Small intestine (tissue), 7 donors: ENCODE data around the gene HPS4. TPM values are rescaled to one million over a fixed set of nuclear protein-coding genes. Genes with fewer than 3 reads are reported as not detected.
A peak's percentile ranks its signal among the peaks of the same experiment; 100 is the strongest.

Experiments used
- DNase-seq, 2 donors: peaks; one replicate each; pipeline versions ENCODE4 v3.0.0 to v3.0.0-alpha.2; 2013
- FAIRE-seq: peaks from 2 replicates; lab custom pipeline; 2012; peaks lifted over from hg19 to GRCh38; lab: Jason Lieb, UNC
- H3K27ac ChIP-seq, 3 donors: one replicate each; pipeline ENCODE4 v1.5.1; 2013; ENCODE audit warnings: low read length in 2 of 3, mild to moderate bottlenecking in 2 of 3, control low read depth in 1 of 3, inconsistent platforms in 1 of 3, low read depth in 1 of 3, moderate library complexity in 1 of 3
- H3K27me3 ChIP-seq, 3 donors: one replicate each; pipeline ENCODE4 v1.6.1; 2013; ENCODE audit warnings: low read length in 3 of 3, inconsistent platforms in 1 of 3; ENCODE audit not compliant: control insufficient read depth in 3 of 3, insufficient read depth in 3 of 3
- H3K36me3 ChIP-seq, 3 donors: one replicate each; pipeline ENCODE4 v1.6.1; 2013; ENCODE audit warnings: low read length in 3 of 3, inconsistent platforms in 1 of 3, low read depth in 1 of 3, mild to moderate bottlenecking in 1 of 3, moderate library complexity in 1 of 3; ENCODE audit not compliant: control insufficient read depth in 3 of 3, insufficient read depth in 2 of 3
- H3K4me1 ChIP-seq, 3 donors: one replicate each; pipeline ENCODE4 v1.6.1; 2013; ENCODE audit warnings: low read length in 2 of 3, inconsistent platforms in 1 of 3, low read depth in 1 of 3, mild to moderate bottlenecking in 1 of 3, moderate library complexity in 1 of 3; ENCODE audit not compliant: control insufficient read depth in 3 of 3, insufficient read depth in 2 of 3
- H3K4me3 ChIP-seq, 3 donors: one replicate each; pipeline ENCODE4 v1.5.1; 2013; ENCODE audit warnings: low read length in 3 of 3, control low read depth in 1 of 3, inconsistent platforms in 1 of 3, low read depth in 1 of 3, mild to moderate bottlenecking in 1 of 3, moderate library complexity in 1 of 3
- H3K9me3 ChIP-seq, 2 donors: one replicate each; pipeline ENCODE4 v1.6.1; 2013; ENCODE audit warnings: low read depth in 1 of 2, low read length in 1 of 2; ENCODE audit not compliant: control insufficient read depth in 2 of 2, insufficient read depth in 1 of 2
- WGBS, 3 donors: extraction: QIAGEN DNeasy Blood & Tissue Kit; methylation state at CpG; one replicate each; pipeline ENCODE4 v1.1.7; 2013; 5-methylcytosine and 5-hydroxymethylcytosine counted together
- polyA plus RNA-seq, 4 donors: library from polyadenylated mRNA; stranded (reverse) in 3 of 4; unstranded in 1 of 4; fragments of 200-250 nt in 3 of 4; fragments of 120-200 nt in 1 of 4; gene quantifications; one replicate each; pipeline versions ENCODE4 v1.2.1 to v1.2.3, GENCODE V29; 2013
- donor health status: healthy with polysubstance abuse.
- donor health status: control.
- donor health status: control.
- donor health status: Bipolar disorder and iron deficiency.
- donor health status: healthy.

The HPS4 gene
- polyA plus RNA-seq, 4 donors = 9.8 to 49.2 (median 14.3) TPM

GRCh38 chr22:26489447-26490036 is 6.0 kb upstream of the HPS4 start:
- H3K4me3 ChIP-seq = no peak overlapping the region
- no peaks in the 10 kb centered on the region for H3K27me3 ChIP-seq
- 79 to 81% (median 80%) methylated on average over 4 of the region's 4 CpGs for WGBS, 3 donors
- no peak overlapping the region for H3K27ac ChIP-seq
- peaks cover 0 to 7% (median 4%) of the 10 kb centered on the region in 3 donors for H3K4me1 ChIP-seq
- DNase-seq (peak in 1 of 2 donors; percentile 21), FAIRE-seq (no peak)
- H3K9me3 ChIP-seq = no peaks in the 10 kb centered on the region
- peaks cover 20 to 46% (median 33%) of the 10 kb centered on the region in 3 donors for H3K36me3 ChIP-seq

GRCh38 chr22:26487996-26488395 is 4.4 kb upstream of the HPS4 start:
- 49 to 57% (median 54%) methylated on average over 3 of the region's 3 CpGs for WGBS, 3 donors
- peaks cover 9 to 36% (median 27%) of the 10 kb centered on the region in 3 donors for H3K36me3 ChIP-seq

DNA sequence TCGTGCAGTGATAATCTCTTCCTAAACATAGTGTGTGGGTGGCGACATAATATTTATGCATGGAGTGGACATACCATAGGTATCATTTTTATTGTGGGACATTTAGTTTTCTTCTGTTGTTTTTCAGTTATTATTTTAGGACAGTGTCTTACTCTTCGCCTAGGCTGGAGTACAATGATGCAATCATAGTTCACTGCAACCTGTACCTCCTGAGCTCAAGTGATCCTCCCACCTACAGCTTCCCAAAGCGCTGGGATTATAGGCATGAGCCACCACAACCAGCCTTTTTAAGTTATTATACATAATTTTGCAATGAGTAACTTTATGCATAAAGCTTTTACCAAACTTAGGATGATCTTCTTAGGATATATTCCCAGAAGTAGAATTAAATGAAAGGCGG is 2.8 kb upstream of the HPS4 start:
- no peak for DNase-seq
- peaks cover 2 to 25% (median 12%) of the 10 kb centered on the region in 3 donors for H3K4me1 ChIP-seq
- no peak overlapping the region for H3K4me3 ChIP-seq
- no peaks in the 10 kb centered on the region for H3K9me3 ChIP-seq
- no peak for FAIRE-seq
- no peak overlapping the region for H3K27ac ChIP-seq
- H3K36me3 ChIP-seq = peaks cover 4 to 26% (median 14%) of the 10 kb centered on the region in 3 donors
- 87 to 93% (median 89%) methylated on average over 5 of the region's 5 CpGs for WGBS, 3 donors
- H3K27me3 ChIP-seq = no peaks in the 10 kb centered on the region

More at GRCh38 chr22:26487996-26488395, 4.4 kb upstream of the HPS4 start:
- Histone ChIP-seq H3K27ac (no peak overlapping the region), H3K4me1 (peaks cover under 1 to 12% (median 7%) of the 10 kb centered on the region in 3 donors), H3K27me3 (no peaks in the 10 kb centered on the region), H3K4me3 (no peak overlapping the region), H3K9me3 (no peaks in the 10 kb centered on the region)
- DNase-seq = no peak
- no peak for FAIRE-seq

- FAIRE-seq (no peak), DNase-seq (no peak)
- Histone ChIP-seq H3K4me1 (peaks cover 2 to 29% (median 12%) of the 10 kb centered on the region in 3 donors), H3K27me3 (no peaks in the 10 kb centered on the region), H3K4me3 (no peak overlapping the region), H3K9me3 (no peaks in the 10 kb centered on the region), H3K36me3 (peaks cover 3 to 26% (median 13%) of the 10 kb centered on the region in 3 donors), H3K27ac (no peak overlapping the region)
- WGBS, 3 donors = 62 to 78% (median 76%) methylated on average over 3 of the region's 3 CpGs
Measured at GRCh38 chr22:26485806-26486390, 2.3 kb upstream of the HPS4 start.

GRCh38 chr22:26485013-26485412 is 1.4 kb upstream of the HPS4 start:
- Histone ChIP-seq H3K27ac (no peak overlapping the region), H3K4me1 (peaks cover 5 to 36% (median 12%) of the 10 kb centered on the region in 3 donors), H3K4me3 (no peak overlapping the region), H3K9me3 (no peaks in the 10 kb centered on the region), H3K36me3 (peaks cover 3 to 29% (median 9%) of the 10 kb centered on the region in 3 donors), H3K27me3 (no peaks in the 10 kb centered on the region)
- 42 to 64% (median 51%) methylated on average over 7 of the region's 7 CpGs for WGBS, 3 donors
- DNase-seq (peak in 1 of 2 donors; percentile 17), FAIRE-seq (no peak)

DNA sequence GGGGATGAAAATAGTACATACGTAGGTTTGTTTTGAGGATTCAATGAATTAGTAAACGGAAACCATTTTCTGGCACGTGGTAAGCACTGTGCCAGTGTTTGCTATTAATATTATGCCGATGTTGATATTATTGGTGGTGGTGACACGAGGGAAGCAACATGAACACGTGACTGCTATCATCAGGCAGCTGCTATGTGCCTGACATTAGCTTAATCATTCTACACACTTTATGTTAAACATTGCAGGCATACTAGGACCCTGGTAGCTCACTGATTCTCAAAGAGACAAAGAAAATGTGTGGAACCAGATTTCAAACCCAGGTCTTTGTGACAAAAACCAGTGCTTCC is 750 bp upstream of the HPS4 start:
- no peak for DNase-seq
- WGBS, 3 donors = 4 to 5% (median 4%) methylated on average over 6 of the region's 6 CpGs
- Histone ChIP-seq H3K27me3 (no peaks in the 10 kb centered on the region), H3K4me1 (peaks cover 5 to 34% (median 15%) of the 10 kb centered on the region in 3 donors), H3K9me3 (no peaks in the 10 kb centered on the region), H3K4me3 (peak overlapping the region; percentile 62 to 85 (median 82)), H3K27ac (peak overlapping the region; percentile 76 to 96 (median 90)), H3K36me3 (peaks cover 3 to 25% (median 7%) of the 10 kb centered on the region in 3 donors)
- no peak for FAIRE-seq

GRCh38 chr22:26483043-26483438 is 542 bp downstream of the HPS4 start:
- Histone ChIP-seq H3K4me3 (peak overlapping the region; percentile 62 to 100 (median 82)), H3K4me1 (peaks cover 5 to 39% (median 22%) of the 10 kb centered on the region in 3 donors), H3K27ac (peak overlapping the region; percentile 90 to 97 (median 96)), H3K27me3 (no peaks in the 10 kb centered on the region), H3K36me3 (peaks cover under 1 to 18% (median 3%) of the 10 kb centered on the region in 3 donors), H3K9me3 (no peaks in the 10 kb centered on the region)
- DNase-seq (peak in 1 of 2 donors; percentile 15), FAIRE-seq (no peak)
- WGBS, 3 donors = 6 to 8% (median 8%) methylated on average over 7 of the region's 7 CpGs

- FAIRE-seq = no peak
Measured at GRCh38 chr22:26482161-26482560, 1.4 kb downstream of the HPS4 start.

More at GRCh38 chr22:26482161-26482560, 1.4 kb downstream of the HPS4 start:
- peak in 1 of 2 donors; percentile 34 for DNase-seq
- Histone ChIP-seq H3K4me3 (peak overlapping the region in 1 of 3 donors; percentile 9), H3K36me3 (peaks cover 0 to 13% (median 0%) of the 10 kb centered on the region in 3 donors), H3K9me3 (no peaks in the 10 kb centered on the region), H3K4me1 (peaks cover 5 to 39% (median 22%) of the 10 kb centered on the region in 3 donors), H3K27ac (peak overlapping the region in 1 of 3 donors; percentile 97), H3K27me3 (no peaks in the 10 kb centered on the region)
- 37 to 45% (median 38%) methylated on average over 5 of the region's 5 CpGs for WGBS, 3 donors
